ENCODE measurements around the gene TDRD1. TPM values are rescaled to one million over a fixed set of nuclear protein-coding genes. Genes with fewer than 3 reads are reported as not detected.

TDRD1 gene
- total and polyA plus RNA-seq, 2 donors, result 0.07 to 0.52 TPM

DNA sequence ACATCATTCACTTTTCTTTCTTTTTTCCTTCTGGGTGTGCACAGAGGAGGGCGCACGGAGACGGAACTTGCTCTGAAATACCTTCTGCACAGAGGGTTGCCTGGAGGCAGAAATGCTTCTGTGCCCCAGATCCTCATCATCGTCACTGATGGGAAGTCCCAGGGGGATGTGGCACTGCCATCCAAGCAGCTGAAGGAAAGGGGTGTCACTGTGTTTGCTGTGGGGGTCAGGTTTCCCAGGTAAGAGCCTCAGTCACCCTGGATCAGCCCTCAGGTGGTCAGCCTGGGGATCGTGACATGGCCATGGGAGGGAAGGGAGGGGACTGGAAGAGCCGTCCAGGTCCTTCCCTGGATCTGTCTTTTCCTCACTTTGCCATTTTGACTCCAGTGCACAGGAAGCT lies 93.5 kb downstream of the TDRD1 start:
- DNase-seq (ENCODE audit: low read depth in 6 of 9, low spot score in 9 of 9), result no peak
- Histone ChIP-seq H3K4me3 (ENCODE audit: low read length in 2 of 2) (no peak overlapping the region), H3K4me1 (ENCODE audit: control insufficient read depth in 2 of 2, insufficient read depth in 2 of 2, low read length in 2 of 2) (peaks cover 0 to 1% of the 10 kb centered on the region in 2 donors), H3K27me3 (ENCODE audit: control insufficient read depth in 2 of 2, insufficient read depth in 1 of 2, low read length in 1 of 2) (no peaks in the 10 kb centered on the region), H3K9me3 (ENCODE audit: control insufficient read depth in 2 of 2, insufficient read depth in 1 of 2, low read length in 1 of 2) (no peaks in the 10 kb centered on the region), H3K27ac (ENCODE audit: low read depth in 1 of 2, low read length in 1 of 2) (no peak overlapping the region), H3K36me3 (ENCODE audit: control insufficient read depth in 2 of 2, insufficient read depth in 2 of 2, low read length in 1 of 2) (no peaks in the 10 kb centered on the region)
- WGBS, result 96% methylated on average over 6 of the region's 6 CpGs

DNA sequence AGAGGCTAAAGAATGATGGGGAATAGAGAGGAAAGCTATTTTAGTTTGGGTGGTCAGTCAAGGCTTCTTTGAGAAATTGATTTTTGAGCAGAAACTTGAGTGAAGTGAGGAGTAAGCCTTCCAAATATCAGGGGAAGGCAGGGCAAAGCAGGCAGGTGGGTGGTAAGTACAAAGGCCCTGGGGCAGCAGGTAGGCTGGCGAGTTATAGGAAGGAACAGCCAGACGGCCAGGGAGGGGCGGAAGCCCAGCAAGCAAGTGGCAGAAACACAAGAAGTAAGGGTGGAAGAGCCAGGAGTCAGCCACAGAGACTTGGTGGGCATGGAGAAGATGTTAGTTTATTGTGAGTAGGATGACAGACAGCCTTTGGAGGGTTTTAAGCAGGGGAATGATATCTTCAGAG lies 94.8 kb downstream of the TDRD1 start:
- Histone ChIP-seq H3K4me1 (ENCODE audit: control insufficient read depth in 2 of 2, insufficient read depth in 2 of 2, low read length in 2 of 2) (no peaks in the 10 kb centered on the region), H3K9me3 (ENCODE audit: control insufficient read depth in 2 of 2, insufficient read depth in 1 of 2, low read length in 1 of 2) (no peaks in the 10 kb centered on the region), H3K36me3 (ENCODE audit: control insufficient read depth in 2 of 2, insufficient read depth in 2 of 2, low read length in 1 of 2) (no peaks in the 10 kb centered on the region), H3K27ac (ENCODE audit: low read depth in 1 of 2, low read length in 1 of 2) (no peak overlapping the region), H3K27me3 (ENCODE audit: control insufficient read depth in 2 of 2, insufficient read depth in 1 of 2, low read length in 1 of 2) (peaks cover 0 to 6% of the 10 kb centered on the region in 2 donors), H3K4me3 (ENCODE audit: low read length in 2 of 2) (no peak overlapping the region)
- DNase-seq (ENCODE audit: low read depth in 6 of 9, low spot score in 9 of 9), result no peak
- WGBS, result 100% methylated on average over 3 of the region's 3 CpGs

GRCh38 chr10:114274616-114275453 lies 95.7 kb downstream of the TDRD1 start:
- no peak for DNase-seq (ENCODE audit: low read depth in 6 of 9, low spot score in 9 of 9)
- Histone ChIP-seq H3K4me1 (ENCODE audit: control insufficient read depth in 2 of 2, insufficient read depth in 2 of 2, low read length in 2 of 2) (no peaks in the 10 kb centered on the region), H3K27ac (ENCODE audit: low read depth in 1 of 2, low read length in 1 of 2) (no peak overlapping the region), H3K27me3 (ENCODE audit: control insufficient read depth in 2 of 2, insufficient read depth in 1 of 2, low read length in 1 of 2) (peaks cover 0 to 6% of the 10 kb centered on the region in 2 donors), H3K36me3 (ENCODE audit: control insufficient read depth in 2 of 2, insufficient read depth in 2 of 2, low read length in 1 of 2) (no peaks in the 10 kb centered on the region), H3K4me3 (ENCODE audit: low read length in 2 of 2) (no peak overlapping the region), H3K9me3 (ENCODE audit: control insufficient read depth in 2 of 2, insufficient read depth in 1 of 2, low read length in 1 of 2) (no peaks in the 10 kb centered on the region)
- 96% methylated on average over 16 of the region's 16 CpGs for WGBS

GRCh38 chr10:114276066-114276465 lies 96.9 kb downstream of the TDRD1 start:
- no peaks in the 10 kb centered on the region for H3K9me3 ChIP-seq (ENCODE audit: control insufficient read depth in 2 of 2, insufficient read depth in 1 of 2, low read length in 1 of 2)
- H3K27me3 ChIP-seq (ENCODE audit: control insufficient read depth in 2 of 2, insufficient read depth in 1 of 2, low read length in 1 of 2), result peaks cover 0 to 6% of the 10 kb centered on the region in 2 donors
- DNase-seq (ENCODE audit: low read depth in 6 of 9, low spot score in 9 of 9), result no peak
- no peak overlapping the region for H3K27ac ChIP-seq (ENCODE audit: low read depth in 1 of 2, low read length in 1 of 2)
- no peak overlapping the region for H3K4me3 ChIP-seq (ENCODE audit: low read length in 2 of 2)
- WGBS, result 93% methylated on average over 6 of the region's 6 CpGs
- H3K4me1 ChIP-seq (ENCODE audit: control insufficient read depth in 2 of 2, insufficient read depth in 2 of 2, low read length in 2 of 2), result no peaks in the 10 kb centered on the region
- no peaks in the 10 kb centered on the region for H3K36me3 ChIP-seq (ENCODE audit: control insufficient read depth in 2 of 2, insufficient read depth in 2 of 2, low read length in 1 of 2)

DNA sequence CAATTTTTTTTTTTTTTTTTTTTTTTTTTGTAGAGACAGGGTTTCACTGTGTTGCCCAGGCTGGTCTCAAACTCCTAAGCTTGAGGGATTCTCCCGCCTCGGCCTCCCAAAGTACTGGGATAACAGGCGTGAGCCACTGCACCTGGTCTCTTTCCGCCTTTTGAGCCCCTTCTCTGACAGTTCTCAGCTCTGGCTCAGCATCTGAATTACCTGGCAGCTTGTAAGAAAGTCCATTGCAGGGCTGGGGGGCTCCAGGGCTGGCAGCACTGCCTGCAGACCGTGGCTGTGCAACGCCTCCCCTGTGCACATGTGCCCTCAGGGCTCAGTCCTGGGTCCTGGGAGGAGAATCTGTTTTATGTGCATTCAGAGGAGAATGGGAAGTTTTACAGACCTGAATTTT lies 97.5 kb downstream of the TDRD1 start:
- Histone ChIP-seq H3K27me3 (ENCODE audit: control insufficient read depth in 2 of 2, insufficient read depth in 1 of 2, low read length in 1 of 2) (peaks cover 0 to 6% of the 10 kb centered on the region in 2 donors), H3K36me3 (ENCODE audit: control insufficient read depth in 2 of 2, insufficient read depth in 2 of 2, low read length in 1 of 2) (no peaks in the 10 kb centered on the region), H3K27ac (ENCODE audit: low read depth in 1 of 2, low read length in 1 of 2) (no peak overlapping the region), H3K9me3 (ENCODE audit: control insufficient read depth in 2 of 2, insufficient read depth in 1 of 2, low read length in 1 of 2) (no peaks in the 10 kb centered on the region), H3K4me3 (ENCODE audit: low read length in 2 of 2) (no peak overlapping the region), H3K4me1 (ENCODE audit: control insufficient read depth in 2 of 2, insufficient read depth in 2 of 2, low read length in 2 of 2) (no peaks in the 10 kb centered on the region)
- WGBS, result 98% methylated on average over 6 of the region's 6 CpGs
- DNase-seq (ENCODE audit: low read depth in 6 of 9, low spot score in 9 of 9), result no peak

DNA sequence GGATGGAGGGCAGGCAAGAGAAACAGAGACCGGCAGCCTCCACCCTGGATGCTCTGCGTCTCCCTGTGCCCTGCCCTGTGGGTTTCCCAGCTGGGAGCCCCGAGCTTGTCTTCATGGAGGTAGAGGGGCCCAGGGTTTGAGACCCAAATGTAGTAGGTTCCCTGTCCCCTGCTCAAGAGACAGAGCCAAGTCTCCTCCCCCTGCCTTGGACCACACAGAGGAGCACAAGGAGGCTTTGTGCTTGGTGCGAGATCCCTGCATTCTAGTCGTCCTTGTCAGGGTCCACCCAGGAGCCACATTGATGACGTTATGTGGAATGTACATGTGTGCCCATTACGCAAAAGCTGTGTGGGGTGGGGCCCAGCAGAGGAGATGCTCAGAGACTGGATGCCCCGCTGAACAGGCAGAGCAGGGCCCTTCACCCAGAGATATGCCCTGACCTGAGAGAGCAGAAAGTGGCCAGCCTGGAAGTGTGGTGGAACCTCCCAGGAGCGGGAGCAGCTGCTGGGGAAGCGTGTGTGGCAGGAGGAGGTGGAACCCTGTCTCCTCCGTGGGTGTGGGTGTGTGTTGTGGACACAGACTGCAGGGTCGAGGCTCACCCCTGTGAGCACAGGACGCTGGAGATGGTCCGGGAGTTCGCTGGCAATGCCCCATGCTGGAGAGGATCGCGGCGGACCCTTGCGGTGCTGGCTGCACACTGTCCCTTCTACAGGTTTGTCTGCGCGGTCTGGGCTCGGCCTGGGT lies 99.2 kb downstream of the TDRD1 start:
- Histone ChIP-seq H3K27ac (ENCODE audit: low read depth in 1 of 2, low read length in 1 of 2) (no peak overlapping the region), H3K4me3 (ENCODE audit: low read length in 2 of 2) (no peak overlapping the region), H3K9me3 (ENCODE audit: control insufficient read depth in 2 of 2, insufficient read depth in 1 of 2, low read length in 1 of 2) (no peaks in the 10 kb centered on the region), H3K27me3 (ENCODE audit: control insufficient read depth in 2 of 2, insufficient read depth in 1 of 2, low read length in 1 of 2) (peaks cover 0 to 6% of the 10 kb centered on the region in 2 donors), H3K4me1 (ENCODE audit: control insufficient read depth in 2 of 2, insufficient read depth in 2 of 2, low read length in 2 of 2) (no peaks in the 10 kb centered on the region), H3K36me3 (ENCODE audit: control insufficient read depth in 2 of 2, insufficient read depth in 2 of 2, low read length in 1 of 2) (no peaks in the 10 kb centered on the region)
- WGBS, result 96% methylated on average over 22 of the region's 22 CpGs
- no peak for DNase-seq (ENCODE audit: low read depth in 6 of 9, low spot score in 9 of 9)

DNA sequence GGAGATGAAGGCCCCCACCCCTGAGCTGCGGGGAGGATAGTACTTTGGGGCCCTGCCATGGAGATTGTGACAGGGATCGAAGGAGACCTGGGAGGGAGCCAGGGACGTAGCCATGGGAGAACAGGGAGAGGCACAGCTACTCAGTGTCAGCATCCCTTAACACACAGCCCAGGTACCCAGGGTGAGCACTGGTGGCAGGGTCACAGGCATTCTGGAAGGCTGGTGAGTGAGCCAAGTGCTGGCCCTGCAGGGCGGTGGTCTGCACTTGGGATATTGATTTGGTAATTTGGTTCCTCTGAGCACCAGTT lies 99.7 kb downstream of the TDRD1 start:
- DNase-seq (ENCODE audit: low read depth in 6 of 9, low spot score in 9 of 9), result no peak
- WGBS, result 95% methylated on average over 4 of the region's 4 CpGs
- Histone ChIP-seq H3K4me3 (ENCODE audit: low read length in 2 of 2) (no peak overlapping the region), H3K4me1 (ENCODE audit: control insufficient read depth in 2 of 2, insufficient read depth in 2 of 2, low read length in 2 of 2) (no peaks in the 10 kb centered on the region), H3K27ac (ENCODE audit: low read depth in 1 of 2, low read length in 1 of 2) (no peak overlapping the region), H3K27me3 (ENCODE audit: control insufficient read depth in 2 of 2, insufficient read depth in 1 of 2, low read length in 1 of 2) (peaks cover 0 to 6% of the 10 kb centered on the region in 2 donors), H3K9me3 (ENCODE audit: control insufficient read depth in 2 of 2, insufficient read depth in 1 of 2, low read length in 1 of 2) (no peaks in the 10 kb centered on the region), H3K36me3 (ENCODE audit: control insufficient read depth in 2 of 2, insufficient read depth in 2 of 2, low read length in 1 of 2) (no peaks in the 10 kb centered on the region)

GRCh38 chr10:114279289-114279688 lies 100.1 kb downstream of the TDRD1 start:
- H3K4me3 ChIP-seq (ENCODE audit: low read length in 2 of 2), result no peak overlapping the region
- over 99% methylated on average over 4 of the region's 4 CpGs for WGBS
- DNase-seq (ENCODE audit: low read depth in 6 of 9, low spot score in 9 of 9), result no peak
- H3K9me3 ChIP-seq (ENCODE audit: control insufficient read depth in 2 of 2, insufficient read depth in 1 of 2, low read length in 1 of 2), result no peaks in the 10 kb centered on the region
- peaks cover 0 to 6% of the 10 kb centered on the region in 2 donors for H3K27me3 ChIP-seq (ENCODE audit: control insufficient read depth in 2 of 2, insufficient read depth in 1 of 2, low read length in 1 of 2)
- H3K36me3 ChIP-seq (ENCODE audit: control insufficient read depth in 2 of 2, insufficient read depth in 2 of 2, low read length in 1 of 2), result no peaks in the 10 kb centered on the region
- no peak overlapping the region for H3K27ac ChIP-seq (ENCODE audit: low read depth in 1 of 2, low read length in 1 of 2)
- no peaks in the 10 kb centered on the region for H3K4me1 ChIP-seq (ENCODE audit: control insufficient read depth in 2 of 2, insufficient read depth in 2 of 2, low read length in 2 of 2)

GRCh38 chr10:114279901-114280644 lies 100.9 kb downstream of the TDRD1 start:
- Histone ChIP-seq H3K27ac (ENCODE audit: low read depth in 1 of 2, low read length in 1 of 2) (no peak overlapping the region), H3K36me3 (ENCODE audit: control insufficient read depth in 2 of 2, insufficient read depth in 2 of 2, low read length in 1 of 2) (no peaks in the 10 kb centered on the region), H3K4me1 (ENCODE audit: control insufficient read depth in 2 of 2, insufficient read depth in 2 of 2, low read length in 2 of 2) (no peaks in the 10 kb centered on the region), H3K4me3 (ENCODE audit: low read length in 2 of 2) (no peak overlapping the region), H3K27me3 (ENCODE audit: control insufficient read depth in 2 of 2, insufficient read depth in 1 of 2, low read length in 1 of 2) (peaks cover 0 to 6% of the 10 kb centered on the region in 2 donors), H3K9me3 (ENCODE audit: control insufficient read depth in 2 of 2, insufficient read depth in 1 of 2, low read length in 1 of 2) (no peaks in the 10 kb centered on the region)
- 96% methylated on average over 8 of the region's 8 CpGs for WGBS
- DNase-seq (ENCODE audit: low read depth in 6 of 9, low spot score in 9 of 9), result no peak

All from thymus (tissue), 11 donors.